Mucosa of descending colon (tissue), 3 donors: ENCODE results near the gene EPHB6. TPM values are rescaled to one million over a fixed set of nuclear protein-coding genes. Genes with fewer than 3 reads are reported as not detected.

Source experiments
- ATAC-seq: fragments of 200-7000 bp; cut with Tn5 transposase; one replicate; pipeline ENCODE4 v1.9.1; 2020; ENCODE audit warnings: mild to moderate bottlenecking, moderate library complexity
- DNase-seq, 3 donors: peaks; one replicate each; pipeline ENCODE4 v3.0.0-alpha.2; 2020
- H3K36me3 ChIP-seq: fragments of 200-600 bp; one replicate; pipeline ENCODE4 v1.8.0; 2021; ENCODE audit warnings: low read depth, mild to moderate bottlenecking
- H3K4me1 ChIP-seq: fragments of 200-600 bp; one replicate; pipeline ENCODE4 v1.8.0; 2021; ENCODE audit warnings: low read depth, mild to moderate bottlenecking
- H3K4me3 ChIP-seq: fragments of 200-600 bp; one replicate; pipeline ENCODE4 v1.8.0; 2021; ENCODE audit warnings: mild to moderate bottlenecking
- H3K9me3 ChIP-seq: fragments of 200-600 bp; one replicate; pipeline ENCODE4 v1.8.0; 2021; ENCODE audit warnings: mild to moderate bottlenecking
- CTCF ChIP-seq: fragments of 200-600 bp; IDR thresholded peaks from one replicate; pipeline ENCODE4 v1.8.0; 2022; ENCODE audit warnings: antibody characterized with exemption, mild to moderate bottlenecking
- intact Hi-C, 2 donors: fragments of 100-400 bp; cut with DNase I in 1 of 2; cut with micrococcal nuclease in 1 of 2; formaldehyde crosslinking; loops; one replicate each; pipeline versions ENCODE4 v1.11.0 to v1.11.1; 2022; cut with DNase I, micrococcal nuclease
- total RNA-seq, 3 donors: library from RNA; stranded (reverse); fragmentation: NEBNext Ultra II Directional in 2 of 3; extraction: Animal tissue kit (Norgen Biotek cat#: 25700) in 2 of 3; gene quantifications; one replicate each; pipeline versions ENCODE4 v1.2.1 to v1.2.4, GENCODE V29; 2021 to 2023
- donor health status: DM: no; HTN: no; CAD: no; lungs with moderate emphysema.
- donor health status: DM: no; HTN: no; CAD: no.
- donor health status: DM: no; HTN: yes; CAD: no.

The EPHB6 gene
- total RNA-seq, 3 donors from 2014 or later = 1.2 to 8.7 (median 2.6) TPM

- DNase-seq = no peak
- ATAC-seq = no peak
- H3K9me3 ChIP-seq = no peaks in the 10 kb centered on the region
- intact Hi-C loops = no loop called here
- H3K4me1 ChIP-seq = no peaks in the 10 kb centered on the region
- H3K4me3 ChIP-seq = no peak overlapping the region
- no peak for TF ChIP-seq CTCF
- H3K36me3 ChIP-seq = no peaks in the 10 kb centered on the region
Observed at GRCh38 chr7:142901426-142902259, 46.8 kb downstream of the EPHB6 start.

GRCh38 chr7:142904128-142904527, 49.3 kb downstream of the EPHB6 start:
- H3K4me1 ChIP-seq = no peaks in the 10 kb centered on the region
- no peak for DNase-seq
- intact Hi-C loops = no loop called here
- no peaks in the 10 kb centered on the region for H3K9me3 ChIP-seq
- no peak for ATAC-seq
- H3K36me3 ChIP-seq = no peaks in the 10 kb centered on the region
- TF ChIP-seq CTCF = no peak
- no peak overlapping the region for H3K4me3 ChIP-seq

DNA sequence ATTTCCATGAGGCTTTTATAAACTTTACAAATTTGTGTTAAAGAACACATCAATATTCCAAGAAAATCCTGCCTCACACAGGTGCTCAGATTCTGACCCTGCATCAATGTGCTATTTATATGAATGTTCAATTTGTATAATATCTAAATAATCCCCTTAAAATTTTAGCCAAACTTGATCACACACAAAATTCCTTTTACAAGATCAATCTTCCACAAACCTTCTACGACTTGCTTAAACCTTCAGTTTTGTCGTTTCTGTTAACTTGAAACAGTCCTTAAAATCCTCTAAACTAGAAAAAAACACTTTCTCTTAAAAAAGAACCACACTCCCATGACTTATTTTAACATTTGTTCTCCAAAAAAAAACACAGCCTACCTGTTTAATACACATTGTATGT, 50.9 kb downstream of the EPHB6 start:
- Histone ChIP-seq H3K4me1 (no peaks in the 10 kb centered on the region), H3K9me3 (no peaks in the 10 kb centered on the region), H3K36me3 (no peaks in the 10 kb centered on the region), H3K4me3 (no peak overlapping the region)
- intact Hi-C loops = no loop called here
- TF ChIP-seq CTCF = no peak
- no peak for ATAC-seq
- DNase-seq = no peak

GRCh38 chr7:142906643-142907042, 51.8 kb downstream of the EPHB6 start:
- ATAC-seq (no peak), DNase-seq (no peak)
- no peak for TF ChIP-seq CTCF
- intact Hi-C loops = no loop called here
- no peaks in the 10 kb centered on the region for H3K4me1 ChIP-seq
- H3K36me3 ChIP-seq = no peaks in the 10 kb centered on the region
- H3K9me3 ChIP-seq = no peaks in the 10 kb centered on the region
- no peak overlapping the region for H3K4me3 ChIP-seq

GRCh38 chr7:142908290-142908689, 53.4 kb downstream of the EPHB6 start:
- intact Hi-C loops = no loop called here
- DNase-seq = no peak

More at GRCh38 chr7:142908290-142908689, 53.4 kb downstream of the EPHB6 start:
- no peak for TF ChIP-seq CTCF
- no peak for ATAC-seq
- Histone ChIP-seq H3K9me3 (no peaks in the 10 kb centered on the region), H3K36me3 (no peaks in the 10 kb centered on the region), H3K4me1 (no peaks in the 10 kb centered on the region), H3K4me3 (no peak overlapping the region)
